ENCODE data around the gene CDH1.

- no peak for TF ChIP-seq POLR2A (IDR thresholded peaks at IDR 0.05)
- TF ChIP-seq, protein P1, sequence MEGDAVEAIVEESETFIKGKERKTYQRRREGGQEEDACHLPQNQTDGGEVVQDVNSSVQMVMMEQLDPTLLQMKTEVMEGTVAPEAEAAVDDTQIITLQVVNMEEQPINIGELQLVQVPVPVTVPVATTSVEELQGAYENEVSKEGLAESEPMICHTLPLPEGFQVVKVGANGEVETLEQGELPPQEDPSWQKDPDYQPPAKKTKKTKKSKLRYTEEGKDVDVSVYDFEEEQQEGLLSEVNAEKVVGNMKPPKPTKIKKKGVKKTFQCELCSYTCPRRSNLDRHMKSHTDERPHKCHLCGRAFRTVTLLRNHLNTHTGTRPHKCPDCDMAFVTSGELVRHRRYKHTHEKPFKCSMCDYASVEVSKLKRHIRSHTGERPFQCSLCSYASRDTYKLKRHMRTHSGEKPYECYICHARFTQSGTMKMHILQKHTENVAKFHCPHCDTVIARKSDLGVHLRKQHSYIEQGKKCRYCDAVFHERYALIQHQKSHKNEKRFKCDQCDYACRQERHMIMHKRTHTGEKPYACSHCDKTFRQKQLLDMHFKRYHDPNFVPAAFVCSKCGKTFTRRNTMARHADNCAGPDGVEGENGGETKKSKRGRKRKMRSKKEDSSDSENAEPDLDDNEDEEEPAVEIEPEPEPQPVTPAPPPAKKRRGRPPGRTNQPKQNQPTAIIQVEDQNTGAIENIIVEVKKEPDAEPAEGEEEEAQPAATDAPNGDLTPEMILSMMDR (IDR thresholded peaks at IDR 0.05), result no peak
These were observed 65.1 kb downstream of the CDH1 start for GRCh38 chr16:68802190-68802589.
